ENCODE measurements around the gene UNCX.
A peak's percentile ranks its signal among the peaks of the same experiment; 100 is the strongest.
"Not testable (repeated sequence)": the region's sequence is repeated elsewhere in the genome, so short reads cannot be mapped to it uniquely, and the experiment has no call there.

The UNCX gene

DNA sequence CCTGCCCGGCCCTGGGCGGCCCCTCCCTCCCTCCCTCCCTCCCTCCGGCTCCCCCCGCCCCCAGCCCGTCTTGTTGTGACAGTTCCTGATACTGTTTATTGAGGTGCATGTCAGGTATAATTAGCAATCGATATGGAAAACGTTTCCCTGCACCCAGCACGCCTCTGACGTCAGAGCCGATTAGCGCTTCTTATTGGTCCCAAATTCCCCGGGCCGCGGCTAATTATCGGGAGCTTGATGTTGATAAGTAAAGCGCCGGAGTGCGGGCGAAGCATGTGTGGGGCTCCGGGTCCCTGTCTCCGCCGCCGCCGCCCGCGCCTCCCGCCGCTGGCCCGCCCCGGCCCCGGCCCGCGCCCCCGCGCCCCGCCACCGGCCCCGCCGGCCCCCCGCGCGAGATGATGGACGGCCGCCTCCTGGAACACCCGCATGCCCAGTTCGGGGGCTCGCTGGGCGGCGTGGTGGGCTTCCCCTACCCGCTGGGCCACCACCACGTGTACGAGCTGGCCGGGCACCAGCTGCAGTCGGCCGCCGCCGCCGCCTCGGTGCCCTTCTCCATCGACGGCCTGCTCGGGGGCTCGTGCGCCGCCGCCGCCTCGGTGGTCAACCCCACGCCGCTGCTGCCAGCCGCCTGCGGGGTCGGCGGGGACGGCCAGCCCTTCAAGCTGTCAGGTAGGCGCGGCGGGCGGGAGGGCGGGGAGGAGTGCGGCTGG lies at the start of gene UNCX:
TSS of gene UNCX (plus strand) at position 250 of the 710 bp plus-strand sequence. CDS start at position 396, 146 bp downstream.
- H3K4me3 ChIP-seq (ENCODE audit: low read depth, low read length) = no peak within 1 kb of the TSS
- DNase-seq (ENCODE audit: low read depth) = no peak
- TF ChIP-seq, protein P1, sequence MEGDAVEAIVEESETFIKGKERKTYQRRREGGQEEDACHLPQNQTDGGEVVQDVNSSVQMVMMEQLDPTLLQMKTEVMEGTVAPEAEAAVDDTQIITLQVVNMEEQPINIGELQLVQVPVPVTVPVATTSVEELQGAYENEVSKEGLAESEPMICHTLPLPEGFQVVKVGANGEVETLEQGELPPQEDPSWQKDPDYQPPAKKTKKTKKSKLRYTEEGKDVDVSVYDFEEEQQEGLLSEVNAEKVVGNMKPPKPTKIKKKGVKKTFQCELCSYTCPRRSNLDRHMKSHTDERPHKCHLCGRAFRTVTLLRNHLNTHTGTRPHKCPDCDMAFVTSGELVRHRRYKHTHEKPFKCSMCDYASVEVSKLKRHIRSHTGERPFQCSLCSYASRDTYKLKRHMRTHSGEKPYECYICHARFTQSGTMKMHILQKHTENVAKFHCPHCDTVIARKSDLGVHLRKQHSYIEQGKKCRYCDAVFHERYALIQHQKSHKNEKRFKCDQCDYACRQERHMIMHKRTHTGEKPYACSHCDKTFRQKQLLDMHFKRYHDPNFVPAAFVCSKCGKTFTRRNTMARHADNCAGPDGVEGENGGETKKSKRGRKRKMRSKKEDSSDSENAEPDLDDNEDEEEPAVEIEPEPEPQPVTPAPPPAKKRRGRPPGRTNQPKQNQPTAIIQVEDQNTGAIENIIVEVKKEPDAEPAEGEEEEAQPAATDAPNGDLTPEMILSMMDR (conservative IDR thresholded peaks at IDR 0.05; ENCODE audit: low read depth, low read length) = no peak

DNA sequence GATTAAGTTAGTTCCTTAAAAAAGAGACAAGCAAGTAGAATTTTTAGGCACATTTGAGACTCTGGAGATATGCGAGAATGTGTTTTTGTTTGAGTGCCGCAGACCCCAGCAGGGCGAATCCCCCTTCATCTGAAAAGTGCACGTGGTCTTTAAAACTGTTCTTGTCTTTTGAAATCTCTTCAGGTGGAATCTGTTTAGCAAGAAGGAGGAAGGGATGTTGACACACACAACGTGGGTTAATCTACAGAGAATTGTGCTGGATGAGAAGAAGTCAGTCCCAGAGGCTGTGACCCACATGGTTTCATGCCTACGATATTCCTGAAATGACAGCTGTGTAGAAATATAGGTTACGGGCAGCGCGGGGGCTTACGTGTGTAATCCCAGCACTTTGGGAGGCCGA lies 45.5 kb upstream of the UNCX start:
- TF ChIP-seq, protein P1 (conservative IDR thresholded peaks at IDR 0.05; ENCODE audit: low read depth, low read length) = no peak
- H3K4me3 ChIP-seq (ENCODE audit: low read depth, low read length) = no peak overlapping the region
- DNase-seq (ENCODE audit: low read depth) = no peak

DNA sequence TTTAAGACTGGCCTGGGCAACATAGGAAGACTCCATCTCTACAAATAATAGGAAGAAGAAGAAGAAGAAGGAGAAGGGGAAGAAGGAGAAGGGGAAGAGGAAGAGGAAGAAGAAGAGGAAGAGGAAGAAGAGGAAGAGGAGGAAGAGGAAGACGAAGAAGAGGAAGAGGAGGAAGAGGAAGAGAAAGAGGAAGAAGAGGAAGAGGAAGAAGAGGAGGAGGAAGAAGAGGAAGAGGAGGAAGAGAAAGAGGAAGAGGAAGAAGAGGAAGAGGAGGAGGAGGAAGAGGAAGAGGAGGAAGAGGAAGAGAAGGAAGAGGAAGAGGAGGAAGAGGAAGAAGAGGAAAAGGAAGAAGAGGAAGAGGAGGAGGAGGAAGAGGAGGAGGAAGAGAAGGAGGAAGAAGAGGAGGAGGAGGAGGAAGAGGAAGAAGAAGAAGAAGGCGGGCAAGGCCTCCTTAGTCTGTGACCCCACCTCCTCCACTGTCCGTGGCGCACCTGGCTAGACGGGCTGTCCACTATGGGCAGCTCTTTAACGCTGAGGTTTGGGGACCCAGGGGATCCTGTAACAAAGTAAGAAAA lies 43.9 kb upstream of the UNCX start:
- DNase-seq (ENCODE audit: low read depth) = no peak
- H3K4me3 ChIP-seq (ENCODE audit: low read depth, low read length) = no peak overlapping the region
- TF ChIP-seq, protein P1 (conservative IDR thresholded peaks at IDR 0.05; ENCODE audit: low read depth, low read length) = no peak

DNA sequence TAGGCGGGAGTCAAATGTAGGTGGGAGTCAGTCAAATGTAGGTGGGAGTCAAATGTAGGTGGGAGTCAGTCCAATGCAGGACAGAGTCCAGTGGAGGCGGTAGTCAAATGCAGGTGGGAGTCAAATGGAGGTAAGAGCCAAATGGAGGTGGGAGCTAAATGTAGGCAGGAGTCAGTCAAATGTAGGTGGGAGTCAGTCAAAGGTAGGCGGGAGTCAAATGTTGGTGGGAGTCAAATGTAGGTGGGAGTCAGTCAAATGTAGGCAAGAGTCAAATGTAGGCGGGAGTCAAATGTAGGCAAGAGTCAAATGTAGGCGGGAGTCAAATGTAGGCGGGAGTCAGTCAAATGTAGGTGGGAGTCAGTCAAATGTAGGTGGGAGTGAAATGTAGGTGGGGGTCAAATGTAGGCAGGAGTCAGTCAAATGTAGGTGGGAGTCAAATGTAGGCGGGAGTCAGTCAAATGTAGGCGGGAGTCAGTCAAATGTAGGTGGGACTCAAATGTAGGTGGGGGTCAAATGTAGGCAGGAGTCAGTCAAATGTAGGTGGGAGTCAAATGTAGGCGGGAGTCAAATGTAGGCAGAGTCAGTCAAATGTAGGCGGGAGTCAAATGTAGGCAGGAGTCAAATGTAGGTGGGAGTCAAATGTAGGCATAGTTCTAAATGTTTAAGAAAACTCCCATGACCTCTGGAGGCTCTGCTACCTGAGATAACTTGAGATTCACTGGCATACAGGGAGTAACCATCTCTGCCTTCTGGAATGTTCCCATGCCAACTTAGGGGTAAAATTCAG lies 42.5 kb upstream of the UNCX start:
- TF ChIP-seq, protein P1 (conservative IDR thresholded peaks at IDR 0.05; ENCODE audit: low read depth, low read length) = no peak
- DNase-seq (ENCODE audit: low read depth) = no peak
- no peak overlapping the region for H3K4me3 ChIP-seq (ENCODE audit: low read depth, low read length)

DNA sequence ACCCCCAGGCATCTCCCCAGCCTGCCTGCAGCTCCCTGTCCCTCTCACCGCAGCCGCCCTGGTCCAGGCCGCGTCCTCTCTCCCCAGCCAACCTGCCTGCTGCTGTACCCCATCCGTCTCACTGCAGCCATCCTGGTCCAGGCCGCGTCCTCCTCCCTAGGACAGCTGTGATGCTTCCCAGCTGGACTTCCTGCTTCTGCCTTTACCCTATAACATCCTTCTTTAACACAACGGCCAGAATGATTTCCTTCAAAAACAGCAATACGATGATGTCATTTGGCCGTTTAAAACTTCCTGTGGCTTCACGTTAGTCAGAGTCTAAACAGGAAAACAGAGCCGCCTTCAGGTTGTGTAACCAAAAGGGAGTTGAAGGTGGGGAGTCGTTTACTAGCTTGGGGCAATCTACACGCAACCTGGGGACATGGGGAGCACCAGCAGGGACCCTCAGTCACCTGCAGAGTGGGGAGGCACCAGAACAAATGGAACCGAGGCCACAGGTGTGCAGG lies 40.4 kb upstream of the UNCX start:
- no peak overlapping the region for H3K4me3 ChIP-seq (ENCODE audit: low read depth, low read length)
- TF ChIP-seq, protein P1 (conservative IDR thresholded peaks at IDR 0.05; ENCODE audit: low read depth, low read length) = peak; percentile 34
- peak; percentile 87 for DNase-seq (ENCODE audit: low read depth)

DNA sequence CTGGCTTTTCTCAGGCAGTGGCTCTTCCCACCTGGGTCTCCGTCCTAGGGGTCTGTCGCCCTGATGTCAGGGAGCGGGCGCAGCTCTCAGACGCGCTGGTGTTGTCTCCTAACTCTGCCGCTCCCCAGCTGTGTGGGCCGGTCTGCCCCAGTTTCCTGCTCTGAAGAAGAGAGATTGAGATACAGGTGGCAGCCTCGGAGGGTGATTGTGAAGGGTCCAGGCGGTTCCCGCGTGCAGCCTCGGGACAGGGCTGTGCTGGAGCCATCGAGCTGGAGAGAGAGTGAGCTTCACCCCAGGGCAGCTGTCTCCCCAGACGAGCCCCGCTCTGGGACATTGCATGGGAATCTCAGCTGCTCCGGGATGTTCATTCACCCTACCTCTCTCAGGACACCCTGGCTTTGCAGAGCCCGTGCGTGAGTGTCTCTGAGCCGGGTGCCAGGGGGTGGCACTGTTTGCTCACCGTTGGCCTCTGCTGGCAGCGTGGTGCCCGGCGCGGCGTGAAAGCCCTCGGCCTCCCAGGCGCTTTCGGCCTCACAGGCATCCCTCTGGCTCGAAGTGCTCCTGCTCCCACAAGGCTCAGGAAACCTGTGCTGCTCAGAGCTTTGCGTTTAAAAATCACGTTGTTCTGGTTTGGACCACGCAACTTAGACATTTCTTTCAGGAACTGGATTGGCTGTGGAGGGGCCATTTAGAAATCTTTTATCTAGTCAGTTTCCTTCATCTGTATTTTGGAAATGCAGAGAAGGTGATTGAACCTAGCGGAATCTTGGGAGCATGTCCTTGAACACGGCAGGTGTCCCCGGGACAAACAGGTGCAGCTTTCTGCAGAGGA lies 38.9 kb upstream of the UNCX start:
- no peak overlapping the region for H3K4me3 ChIP-seq (ENCODE audit: low read depth, low read length)
- peak; percentile 55 for DNase-seq (ENCODE audit: low read depth)
- TF ChIP-seq, protein P1 (conservative IDR thresholded peaks at IDR 0.05; ENCODE audit: low read depth, low read length) = peak; percentile 60

DNA sequence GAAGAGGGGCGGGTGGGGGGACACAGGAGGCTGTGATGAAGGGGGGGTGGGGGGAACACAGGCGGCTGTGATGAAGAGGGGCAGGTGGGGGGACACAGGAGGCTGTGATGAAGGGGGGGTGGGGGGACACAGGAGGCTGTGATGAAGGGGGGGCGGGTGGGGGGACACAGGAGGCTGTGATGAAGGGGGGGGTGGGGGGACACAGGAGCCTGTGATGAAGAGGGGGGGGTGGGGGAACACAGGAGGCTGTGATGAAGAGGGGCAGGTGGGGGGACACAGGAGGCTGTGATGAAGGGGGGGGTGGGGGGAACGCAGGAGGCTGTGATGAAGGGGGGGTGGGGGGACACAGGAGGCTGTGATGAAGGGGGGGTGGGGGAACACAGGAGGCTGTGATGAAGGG lies 36.2 kb upstream of the UNCX start:
- H3K4me3 ChIP-seq (ENCODE audit: low read depth, low read length); DNase-seq (ENCODE audit: low read depth): not testable (repeated sequence)
